ENCODE results near the gene RTKN. TPM values are rescaled to one million over a fixed set of nuclear protein-coding genes. Genes with fewer than 3 reads are reported as not detected.

Gene RTKN
- total and polyA plus RNA-seq, 2 of the 13 experiments (the other 11 are each of a cell fraction or from before 2014, with no cell fraction given) = 159 to 166 TPM

GRCh38 chr2:74450570-74451190 is 8.9 kb upstream of the RTKN start (continued):
- TF ChIP-seq ZNF800 (CRISPR knock-in tag; IDR thresholded peaks at IDR 0.05) = no peak
- no peak for TF ChIP-seq CEBPG (CRISPR knock-in tag; IDR thresholded peaks at IDR 0.05)
- no peak for TF ChIP-seq ZFP41 (CRISPR knock-in tag; IDR thresholded peaks at IDR 0.05; ENCODE audit: borderline replicate concordance)
- TF ChIP-seq ZNF839 (CRISPR knock-in tag; IDR thresholded peaks at IDR 0.05; ENCODE audit: borderline replicate concordance) = no peak

GRCh38 chr2:74448771-74449170 is 7.0 kb upstream of the RTKN start:
- FAIRE-seq (no peak), DNase-seq (ENCODE audit: low spot score) (no peak), ATAC-seq (no peak)
- in situ Hi-C loops (cut with HindIII; ENCODE audit: extremely low pct_ligation_motif_present, low pct_unique_long_range_greater_than_20kb) = no loop called here
- no peaks in the 10 kb centered on the region for H3K9me3 ChIP-seq (ENCODE audit: low read length)
- no peak overlapping the region for H3K4me3 ChIP-seq (replicated peaks in 1 of 3; ENCODE audit: insufficient read depth in 1 of 3, low read depth in 2 of 3, low read length in 3 of 3)
- no TSS peak for BruUV-seq (replicated peaks)
- no peaks in the 10 kb centered on the region for H3K79me2 ChIP-seq (ENCODE audit: insufficient read depth, low read length)
- H3K36me3 ChIP-seq (replicated peaks in 1 of 2; ENCODE audit: control insufficient read depth in 1 of 2, insufficient read depth in 2 of 2, low read length in 2 of 2) = no peaks in the 10 kb centered on the region
- H4K20me1 ChIP-seq (ENCODE audit: insufficient read depth, low read length) = no peaks in the 10 kb centered on the region
- no peak overlapping the region for H3K9ac ChIP-seq (ENCODE audit: insufficient read depth, low read depth, low read length)
- POLR2A ChIA-PET = interaction anchor here (1.3 to 11.6 kb wide), 4 partner anchors 7 to 32 kb away, joined by 3 to 342 read pairs (median 13); partner anchors contain the start of genes INO80B and WBP1
- intact Hi-C loops (cut with micrococcal nuclease; ENCODE audit: unreplicated experiment) = no loop called here
- WGBS (ENCODE audit: low lambda C conversion rate) = 58% methylated on average over 2 of the region's 2 CpGs
- H3K27ac ChIP-seq (ENCODE audit: extremely low read length, insufficient read depth, low read length) = no peak overlapping the region
- CTCF ChIA-PET (ENCODE audit: low intra/inter-chr PET ratio, low total read pairs) = no interaction called here
- TF ChIP-seq RNF219 (CRISPR knock-in tag; IDR thresholded peaks at IDR 0.05) = 0 out of 2 replicates have a peak, but pooled peaks have one; percentile 59
- TF ChIP-seq HOXA7 (CRISPR knock-in tag; IDR thresholded peaks at IDR 0.05) = no peak
- TF ChIP-seq HNF1A (IDR thresholded peaks at IDR 0.05; ENCODE audit: low read depth) = 0 out of 2 replicates have a peak, but pooled peaks have one; percentile 19
- no peak for TF ChIP-seq HNF1A (CRISPR knock-in tag; IDR thresholded peaks at IDR 0.05; ENCODE audit: borderline replicate concordance)
- no peaks in the 10 kb centered on the region for H3K27me3 ChIP-seq (ENCODE audit: control insufficient read depth in 1 of 2, insufficient read depth in 2 of 2, low read length in 2 of 2)
- H3K4me2 ChIP-seq (ENCODE audit: low read depth, low read length) = peak overlapping the region; percentile 75; the same call in 1 of the 2 replicates
- H3K4me1 ChIP-seq (ENCODE audit: insufficient read depth, low read length) = peaks cover 66% of the 10 kb centered on the region
- H2AFZ ChIP-seq (ENCODE audit: low read length) = no peak overlapping the region
